ENCODE results near the gene ABCF1. TPM values are rescaled to one million over a fixed set of nuclear protein-coding genes. Genes with fewer than 3 reads are reported as not detected.

ABCF1 gene
- total and polyA plus RNA-seq, 9 of the 15 experiments (the other 6 are each of a cell fraction or from before 2014, with no cell fraction given): 41.6 to 193 (median 102) TPM

DNA sequence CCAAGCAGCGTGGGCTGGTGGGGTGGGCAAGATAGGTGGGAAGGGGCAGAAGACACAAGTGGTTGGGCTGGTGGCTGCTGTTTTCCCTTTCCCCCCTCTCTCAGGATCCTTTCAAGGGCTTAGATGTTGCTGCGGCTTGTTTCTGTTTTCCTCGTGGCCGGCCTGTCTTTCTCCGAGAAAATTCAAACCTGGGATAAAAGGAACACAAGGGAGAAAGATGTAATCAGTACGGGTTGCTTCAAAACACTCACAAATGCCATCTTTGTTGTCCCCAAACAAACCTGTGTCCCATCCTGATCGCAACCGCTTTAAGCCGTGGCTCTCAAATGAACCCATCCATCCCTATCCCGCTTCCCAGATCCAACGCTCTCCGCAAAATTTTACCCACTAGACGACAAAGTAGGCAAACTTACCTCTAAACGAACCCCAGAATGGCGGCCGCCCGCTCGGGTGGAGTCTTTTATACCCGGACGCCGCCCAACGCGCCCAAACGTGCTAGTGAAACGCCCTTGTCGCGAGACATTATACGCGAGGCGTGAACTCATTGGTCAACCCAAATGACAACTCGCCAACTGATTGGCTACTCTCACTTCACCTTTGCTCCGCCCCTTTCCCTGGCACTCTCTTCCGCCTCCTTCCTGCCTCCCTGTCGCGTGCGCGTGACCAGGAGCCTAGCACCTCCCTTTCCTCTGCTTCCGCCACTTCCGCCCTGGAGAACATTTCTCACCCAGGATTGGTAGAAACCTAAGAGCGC is 45.7 kb downstream of the ABCF1 start, which contains the start of gene PPP1R10 (continued):
- TF ChIP-seq, protein P1, sequence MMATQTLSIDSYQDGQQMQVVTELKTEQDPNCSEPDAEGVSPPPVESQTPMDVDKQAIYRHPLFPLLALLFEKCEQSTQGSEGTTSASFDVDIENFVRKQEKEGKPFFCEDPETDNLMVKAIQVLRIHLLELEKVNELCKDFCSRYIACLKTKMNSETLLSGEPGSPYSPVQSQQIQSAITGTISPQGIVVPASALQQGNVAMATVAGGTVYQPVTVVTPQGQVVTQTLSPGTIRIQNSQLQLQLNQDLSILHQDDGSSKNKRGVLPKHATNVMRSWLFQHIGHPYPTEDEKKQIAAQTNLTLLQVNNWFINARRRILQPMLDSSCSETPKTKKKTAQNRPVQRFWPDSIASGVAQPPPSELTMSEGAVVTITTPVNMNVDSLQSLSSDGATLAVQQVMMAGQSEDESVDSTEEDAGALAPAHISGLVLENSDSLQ (IDR thresholded peaks at IDR 0.05): peak; percentile 78
- no peak for TF ChIP-seq RBM14 (IDR thresholded peaks at IDR 0.05; ENCODE audit: borderline replicate concordance, insufficient read depth, low read depth, low read length)
- TF ChIP-seq TARDBP (IDR thresholded peaks at IDR 0.05): no peak
- no peak for TF ChIP-seq KAT2B (IDR thresholded peaks at IDR 0.05; ENCODE audit: low read depth, low read length)
- peak; percentile 68; the same call in 1 of the 2 replicates for TF ChIP-seq ZNF696 (CRISPR knock-in tag; conservative IDR thresholded peaks at IDR 0.05)
- TF ChIP-seq BRD9 (IDR thresholded peaks at IDR 0.05; ENCODE audit: low read depth, partially characterized antibody): peak; percentile 97
- TF ChIP-seq CBX1 (IDR thresholded peaks at IDR 0.05; ENCODE audit: low read depth): peak; percentile 85
- TF ChIP-seq SMARCB1 (IDR thresholded peaks at IDR 0.05; ENCODE audit: insufficient read length, low read depth): no peak

Data from K562 (cell line).